ENCODE measurements around the gene TTC16. TPM values are rescaled to one million over a fixed set of nuclear protein-coding genes. Genes with fewer than 3 reads are reported as not detected.

The TTC16 gene
- total RNA-seq, 1 experiment from 2014 or later, result not detected

- WGBS (ENCODE audit: extremely low coverage, insufficient read length, low lambda C conversion rate), result no CpG with 5 or more reads among the region's 9 CpGs
Measured at GRCh38 chr9:127716412-127716811, 533 bp downstream of the TTC16 start.

More at GRCh38 chr9:127716412-127716811, 533 bp downstream of the TTC16 start:
- H2BK120ac ChIP-seq (ENCODE audit: low read depth, low read length, poor library complexity, severe bottlenecking), result no peak overlapping the region
- no peaks in the 10 kb centered on the region for H3K27me3 ChIP-seq (ENCODE audit: insufficient read depth, low read length)
- H2BK12ac ChIP-seq (ENCODE audit: insufficient read length, low read depth, low read length), result no peak overlapping the region
- no peak overlapping the region for H3K18ac ChIP-seq (ENCODE audit: insufficient read length, low read depth, low read length)
- Mint-ChIP-seq H3K9me3 (no peaks in the 10 kb centered on the region; a peak in 1 of 5 replicates), H3K4me3 (peak overlapping the region; percentile 89 to 98), H3K36me3 (ENCODE audit: insufficient read depth in 1 of 3, low read depth in 3 of 3) (no peaks in the 10 kb centered on the region; a peak in 1 of 7 replicates), H3K4me1 (peaks cover 15 to 27% of the 10 kb centered on the region in 2 experiments), H3K27ac (peak overlapping the region in 2 of 3 experiments; percentile 70 to 97; a peak in 2 of 7 replicates), H3K27me3 (ENCODE audit: low read depth) (peaks cover 5% of the 10 kb centered on the region)
- H3K9ac ChIP-seq (ENCODE audit: extremely low read depth, insufficient read length, low read length), result no peak overlapping the region
- TF ChIP-seq CTCF (conservative IDR thresholded peaks at IDR 0.05), result no peak
- H3K9me3 ChIP-seq (ENCODE audit: control insufficient read depth, low read depth, low read length), result no peaks in the 10 kb centered on the region
- H3K56ac ChIP-seq (ENCODE audit: insufficient read length, low read depth, low read length), result no peak overlapping the region
- no peaks in the 10 kb centered on the region for H4K20me1 ChIP-seq (ENCODE audit: control insufficient read depth, insufficient read depth, insufficient read length)
- H3K79me1 ChIP-seq (ENCODE audit: insufficient read depth, low read depth, low read length, poor library complexity, severe bottlenecking), result no peaks in the 10 kb centered on the region
- H3K27ac ChIP-seq (ENCODE audit: insufficient read length, low read depth, low read length), result no peak overlapping the region
- H3K79me2 ChIP-seq (ENCODE audit: insufficient read depth, low read length), result no peaks in the 10 kb centered on the region
- no peak overlapping the region for H2BK5ac ChIP-seq (ENCODE audit: insufficient read length, low read length)
- DNase-seq, result no peak
- H3K23me2 ChIP-seq (ENCODE audit: insufficient read length, low read depth, low read length, poor library complexity, severe bottlenecking), result peaks cover 13% of the 10 kb centered on the region
- H2BK20ac ChIP-seq (ENCODE audit: low read depth, low read length, poor library complexity, severe bottlenecking), result no peak overlapping the region
- no peak overlapping the region for H3K23ac ChIP-seq (ENCODE audit: insufficient read length, low read depth, low read length)
- no peak overlapping the region for H4K91ac ChIP-seq (ENCODE audit: insufficient read length, low read depth, low read length)
- peak overlapping the region; percentile 77 for H3K4me2 ChIP-seq (ENCODE audit: insufficient read depth, insufficient read length, low read length)
- no peak overlapping the region for H3K4ac ChIP-seq (ENCODE audit: low read depth, low read length)
- no peak overlapping the region for H2AK5ac ChIP-seq (ENCODE audit: insufficient read length, low read length)
- no peak overlapping the region for H2AFZ ChIP-seq (ENCODE audit: low read length)
- no peak overlapping the region for H4K5ac ChIP-seq (ENCODE audit: insufficient read length, low read depth, low read length)
- H3T11ph ChIP-seq (ENCODE audit: low read length), result no peak overlapping the region
- H3K14ac ChIP-seq (ENCODE audit: insufficient read depth, low read length), result no peak overlapping the region
- H4K8ac ChIP-seq (replicated peaks; ENCODE audit: insufficient read length, low read depth, low read length), result no peak overlapping the region
- H3K4me1 ChIP-seq (ENCODE audit: insufficient read depth, low read length), result no peaks in the 10 kb centered on the region; the same call in 1 of the 2 replicates
- H2BK15ac ChIP-seq (ENCODE audit: low read depth, low read length), result no peak overlapping the region
